KMS-11 (cell line): Measurements from ENCODE around the gene TBXAS1.
"Not testable (repeated sequence)": the region's sequence is repeated elsewhere in the genome, so short reads cannot be mapped to it uniquely, and the experiment has no call there.

Source experiments
- H2AFZ ChIP-seq: fragments of 200-600 bp; sonication (generic); 2 replicates; pipeline ENCODE4 v1.6.1; 2016; ENCODE audit warnings: antibody characterized with exemption, mixed run types, low read depth
- H3K27ac ChIP-seq: fragments of 200-600 bp; sonication (generic); 2 replicates; pipeline ENCODE4 v1.6.1; 2016; ENCODE audit warnings: mild to moderate bottlenecking, mixed run types
- H3K27me3 ChIP-seq: fragments of 200-600 bp; sonication (generic); 2 replicates; pipeline ENCODE4 v1.6.1; 2017; ENCODE audit warnings: mild to moderate bottlenecking, low read depth, mixed run types, moderate library complexity; ENCODE audit not compliant: insufficient read depth
- H3K36me3 ChIP-seq: fragments of 200-600 bp; sonication (generic); 2 replicates; pipeline ENCODE4 v1.6.1; 2017; ENCODE audit warnings: mild to moderate bottlenecking, mixed run types; ENCODE audit not compliant: insufficient read depth
- H3K4me1 ChIP-seq: fragments of 200-600 bp; sonication (generic); 2 replicates; pipeline ENCODE4 v1.6.1; 2016; ENCODE audit warnings: mild to moderate bottlenecking, low read depth, mixed run types; ENCODE audit not compliant: poor library complexity, severe bottlenecking
- H3K4me2 ChIP-seq: fragments of 200-600 bp; sonication (generic); 2 replicates; pipeline ENCODE4 v1.7.0; 2016; ENCODE audit warnings: mild to moderate bottlenecking, mixed run types
- H3K4me3 ChIP-seq: fragments of 200-600 bp; sonication (generic); IDR thresholded peaks from 2 replicates; pipeline ENCODE4 v1.6.1; 2017; ENCODE audit warnings: low read depth, low read length, mixed read lengths; ENCODE audit not compliant: insufficient read depth
- H3K79me2 ChIP-seq: fragments of 200-600 bp; sonication (generic); 2 replicates; pipeline ENCODE4 v1.6.1; 2016; ENCODE audit warnings: low read depth, mixed run types; ENCODE audit not compliant: insufficient read depth
- H3K9ac ChIP-seq: fragments of 200-600 bp; sonication (generic); 2 replicates; pipeline ENCODE4 v1.6.1; 2016; ENCODE audit warnings: mild to moderate bottlenecking, mixed run types
- H4K20me1 ChIP-seq: fragments of 200-600 bp; sonication (generic); 2 replicates; pipeline ENCODE4 v1.6.1; 2016; ENCODE audit warnings: mild to moderate bottlenecking, mixed run types; ENCODE audit not compliant: insufficient read depth
- CTCF ChIP-seq: fragments of 200-600 bp; sonication (generic); conservative IDR thresholded peaks from 2 replicates; pipeline ENCODE4 v1.6.1; 2017; ENCODE audit warnings: low read depth, mild to moderate bottlenecking, antibody characterized with exemption, low read length, moderate library complexity, mixed read lengths

TBXAS1 gene

GRCh38 chr7:139918480-139918879 lies 89.4 kb downstream of the TBXAS1 start:
- Histone ChIP-seq H3K79me2 (no peaks in the 10 kb centered on the region), H3K9ac (no peak overlapping the region), H3K36me3 (no peaks in the 10 kb centered on the region), H3K4me1 (peaks cover 58% of the 10 kb centered on the region), H3K4me2 (peak overlapping the region; percentile 72; the same call in 1 of the 2 replicates), H3K27me3 (no peaks in the 10 kb centered on the region), H2AFZ (no peak overlapping the region), H4K20me1 (no peaks in the 10 kb centered on the region), H3K4me3 (no peak overlapping the region), H3K27ac (no peak overlapping the region; the same call in 1 of the 2 replicates)
- no peak for TF ChIP-seq CTCF

GRCh38 chr7:139923090-139923489 lies 94.0 kb downstream of the TBXAS1 start:
- no peaks in the 10 kb centered on the region for H3K27me3 ChIP-seq
- no peak overlapping the region for H2AFZ ChIP-seq
- H3K27ac ChIP-seq: no peak overlapping the region
- peaks cover 12% of the 10 kb centered on the region for H3K4me1 ChIP-seq
- H3K9ac ChIP-seq: no peak overlapping the region
- no peak for TF ChIP-seq CTCF
- no peaks in the 10 kb centered on the region for H3K79me2 ChIP-seq
- no peak overlapping the region for H3K4me2 ChIP-seq
- H4K20me1 ChIP-seq: no peaks in the 10 kb centered on the region
- H3K4me3 ChIP-seq: no peak overlapping the region
- no peaks in the 10 kb centered on the region for H3K36me3 ChIP-seq

GRCh38 chr7:139924461-139924860 lies 95.4 kb downstream of the TBXAS1 start:
- Histone ChIP-seq H3K79me2 (no peaks in the 10 kb centered on the region), H3K27ac (no peak overlapping the region), H3K4me2 (no peak overlapping the region), H3K36me3 (no peaks in the 10 kb centered on the region), H3K27me3 (no peaks in the 10 kb centered on the region), H3K4me1 (no peaks in the 10 kb centered on the region), H3K9ac (no peak overlapping the region), H2AFZ (no peak overlapping the region), H4K20me1 (no peaks in the 10 kb centered on the region), H3K4me3 (no peak overlapping the region)
- TF ChIP-seq CTCF: no peak

- H3K4me3 ChIP-seq, H3K27ac ChIP-seq, H3K79me2 ChIP-seq, H2AFZ ChIP-seq, H3K36me3 ChIP-seq, H3K9ac ChIP-seq, H3K4me1 ChIP-seq, H3K27me3 ChIP-seq, H3K4me2 ChIP-seq, H4K20me1 ChIP-seq: not testable (repeated sequence)
These were observed 100.2 kb downstream of the TBXAS1 start for GRCh38 chr7:139929221-139929620.

GRCh38 chr7:139930286-139930965 lies 101.4 kb downstream of the TBXAS1 start:
- Histone ChIP-seq H3K79me2 (no peaks in the 10 kb centered on the region), H3K27ac (no peak overlapping the region), H3K9ac (no peak overlapping the region), H4K20me1 (no peaks in the 10 kb centered on the region), H3K4me1 (no peaks in the 10 kb centered on the region), H3K27me3 (no peaks in the 10 kb centered on the region), H2AFZ (no peak overlapping the region), H3K4me2 (no peak overlapping the region), H3K4me3 (no peak overlapping the region), H3K36me3 (no peaks in the 10 kb centered on the region)
- no peak for TF ChIP-seq CTCF
